GM06990 (cell line): ENCODE results near the gene ROCK2.

ENCODE experiments used
- DNase-seq: peaks from one replicate; pipeline ENCODE4 v3.0.0-alpha.2; 2011; ENCODE audit not compliant: insufficient read length; ENCODE audit errors: extremely low read depth
- H3K27me3 ChIP-seq: replicated peaks from 2 replicates; pipeline ENCODE4 v1.6.0; 2011; ENCODE audit warnings: low read length; ENCODE audit not compliant: control insufficient read depth, insufficient read depth
- H3K36me3 ChIP-seq: 2 replicates; pipeline ENCODE4 v1.5.1; 2011; ENCODE audit warnings: low read length; ENCODE audit not compliant: control insufficient read depth, insufficient read depth
- H3K4me3 ChIP-seq: replicated peaks from 2 replicates; pipeline ENCODE4 v1.5.1; 2011; ENCODE audit warnings: low read depth, mild to moderate bottlenecking, control low read depth, low read length
- CTCF ChIP-seq: IDR thresholded peaks from 2 replicates; pipeline ENCODE4 v1.5.1; 2011; ENCODE audit warnings: low read length, control low read depth, mild to moderate bottlenecking, inconsistent platforms; ENCODE audit not compliant: insufficient read depth, poor library complexity, severe bottlenecking

Gene ROCK2

DNA sequence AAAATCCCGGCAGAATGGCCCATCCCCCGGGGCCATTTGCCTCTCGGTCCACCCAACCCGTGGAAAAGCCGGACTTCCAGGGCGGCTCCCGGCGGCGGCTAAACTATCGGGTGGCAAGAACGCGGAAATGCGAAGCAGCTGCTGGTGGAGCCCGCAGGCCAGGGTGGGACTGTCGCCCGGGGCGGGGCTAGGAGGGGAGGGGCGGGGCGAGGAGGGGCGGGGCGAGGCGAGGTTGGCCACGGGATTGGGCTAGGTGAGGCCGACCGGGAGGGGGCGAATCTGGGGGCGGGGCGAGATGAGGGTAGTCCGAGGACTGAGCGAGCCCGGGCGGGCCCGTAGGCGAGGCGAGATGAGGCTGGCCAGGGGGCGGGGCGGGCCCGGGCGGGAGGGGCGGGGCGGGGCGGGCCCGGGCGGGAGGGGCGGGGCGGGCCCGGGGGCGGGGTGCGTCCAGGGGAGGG, 189.5 kb downstream of the ROCK2 start:
- Histone ChIP-seq H3K4me3 (peak overlapping the region; percentile 63), H3K36me3 (no peaks in the 10 kb centered on the region), H3K27me3 (no peaks in the 10 kb centered on the region)
- TF ChIP-seq CTCF, result no peak
- DNase-seq, result peak; percentile 92

DNA sequence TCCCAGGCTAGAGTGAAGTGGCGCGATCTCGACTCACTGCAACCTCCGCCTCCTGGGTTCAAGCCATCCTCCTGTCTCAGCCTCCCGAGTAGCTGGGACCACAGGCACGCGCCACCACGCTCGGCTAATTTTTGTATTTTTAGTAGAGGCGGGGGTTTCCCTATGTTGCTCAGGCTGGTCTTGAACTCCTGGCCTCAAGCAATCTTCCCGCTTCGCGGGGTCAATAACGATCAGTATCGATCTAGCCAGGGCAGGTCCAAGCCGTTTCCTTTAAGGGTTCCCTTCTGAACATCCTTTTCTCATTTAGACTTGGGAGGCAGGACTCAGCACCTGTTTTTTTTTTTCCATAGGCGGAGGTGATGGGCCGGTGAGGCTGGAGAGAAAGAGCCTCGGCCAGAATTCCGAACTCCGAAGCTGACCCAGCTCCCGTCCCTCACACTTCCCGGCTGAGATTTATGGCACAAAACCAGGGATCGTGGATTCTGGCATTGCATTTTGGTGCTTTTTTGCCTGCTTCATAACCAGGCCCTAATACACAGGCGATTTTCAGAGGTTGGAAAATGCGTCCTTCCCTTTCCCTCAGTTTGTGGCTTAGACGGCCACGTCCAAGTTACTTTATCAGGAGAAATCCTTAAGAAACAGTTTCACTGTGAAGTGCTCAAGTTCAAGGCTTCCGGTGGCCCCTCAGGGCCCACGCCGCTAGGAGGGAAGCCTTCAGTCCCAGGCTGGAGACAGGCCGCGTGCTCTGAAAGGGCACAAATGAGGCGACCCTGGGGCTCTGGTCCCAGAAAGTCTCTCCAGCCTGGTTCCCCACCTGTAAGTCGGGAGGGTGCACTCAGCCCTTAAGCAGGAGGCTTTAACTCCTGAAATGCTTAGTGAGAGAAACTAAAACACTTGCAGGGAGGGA, 190.2 kb downstream of the ROCK2 start:
- Histone ChIP-seq H3K27me3 (no peaks in the 10 kb centered on the region), H3K36me3 (no peaks in the 10 kb centered on the region), H3K4me3 (peak overlapping the region; percentile 63)
- TF ChIP-seq CTCF, result no peak
- DNase-seq, result no peak

- TF ChIP-seq CTCF, result no peak
- no peaks in the 10 kb centered on the region for H3K27me3 ChIP-seq
- no peaks in the 10 kb centered on the region for H3K36me3 ChIP-seq
- DNase-seq, result no peak
- H3K4me3 ChIP-seq, result no peak overlapping the region
Measured at GRCh38 chr2:11152591-11152990, 191.8 kb downstream of the ROCK2 start.

DNA sequence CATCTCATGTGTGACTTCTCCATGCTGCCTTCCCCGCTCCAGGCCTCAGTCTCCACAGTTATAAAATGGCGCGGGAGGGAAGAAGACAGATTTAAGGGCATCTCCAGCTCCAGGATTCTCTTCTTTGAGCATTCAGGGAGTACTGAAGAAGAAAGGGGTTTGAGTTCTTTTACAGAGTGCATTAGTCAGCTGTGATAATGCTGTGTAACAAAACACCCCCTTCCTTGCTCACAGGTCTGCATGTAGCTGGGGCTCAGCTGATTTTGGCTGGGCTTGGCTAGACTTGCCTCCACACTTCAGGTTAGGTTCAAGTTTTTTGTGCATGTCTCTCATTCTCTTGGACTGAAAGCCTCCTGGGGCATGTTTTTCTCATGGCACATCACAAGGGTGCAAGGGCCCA, 197.2 kb downstream of the ROCK2 start:
- Histone ChIP-seq H3K36me3 (no peaks in the 10 kb centered on the region), H3K27me3 (no peaks in the 10 kb centered on the region; the same call in 1 of the 2 replicates), H3K4me3 (no peak overlapping the region)
- DNase-seq, result no peak
- TF ChIP-seq CTCF, result no peak

- Histone ChIP-seq H3K4me3 (no peak overlapping the region), H3K27me3 (no peaks in the 10 kb centered on the region; the same call in 1 of the 2 replicates), H3K36me3 (no peaks in the 10 kb centered on the region)
- TF ChIP-seq CTCF, result no peak
- no peak for DNase-seq
Measured at GRCh38 chr2:11146076-11146475, 198.4 kb downstream of the ROCK2 start.
